SK-N-MC (cell line): Measurements from ENCODE around the gene TRAPPC5.

Experiments
- DNase-seq: peaks from one replicate; pipeline ENCODE4 v3.0.0-alpha.2; 2011; ENCODE audit warnings: low read depth, low spot score
- H3K27ac ChIP-seq: fragments of 200-600 bp; sonication (generic); 2 replicates; pipeline ENCODE4 v1.5.1; 2016; ENCODE audit warnings: mixed run types
- H3K36me3 ChIP-seq: fragments of 200-600 bp; sonication (generic); 2 replicates; pipeline ENCODE4 v1.6.1; 2017; ENCODE audit warnings: antibody characterized with exemption, low read length, mixed read lengths; ENCODE audit not compliant: insufficient read depth
- H3K4me3 ChIP-seq: fragments of 200-600 bp; sonication (generic); 2 replicates; pipeline ENCODE4 v1.5.1; 2016
- H3K9ac ChIP-seq: fragments of 200-600 bp; sonication (generic); 2 replicates; pipeline ENCODE4 v1.8.0; 2017; ENCODE audit warnings: mixed run types, mixed read lengths; ENCODE audit not compliant: insufficient read length
- H3K9me3 ChIP-seq: fragments of 200-600 bp; sonication (generic); 2 replicates; pipeline ENCODE4 v1.6.1; 2017; ENCODE audit warnings: low read depth, mild to moderate bottlenecking, antibody characterized with exemption, low read length, moderate library complexity, mixed read lengths
- EZH2 ChIP-seq: fragments of 200-600 bp; sonication (generic); IDR thresholded peaks from one replicate; pipeline ENCODE4 v1.6.1; 2017; ENCODE audit warnings: antibody characterized with exemption
- FOXP2 ChIP-seq: optimal IDR thresholded peaks from 2 replicates; pipeline ENCODE3; 2011; ENCODE audit warnings: mild to moderate bottlenecking, moderate library complexity; ENCODE audit not compliant: insufficient read depth; ENCODE audit errors: extremely low read length, control extremely low read depth
- POLR2AphosphoS5 ChIP-seq: IDR thresholded peaks from 2 replicates; pipeline ENCODE4 v1.6.1; 2012; ENCODE audit warnings: mild to moderate bottlenecking, low read depth, low read length, borderline replicate concordance

Gene TRAPPC5

GRCh38 chr19:7699003-7699402 is 18.4 kb downstream of the TRAPPC5 start:
- H3K9me3 ChIP-seq, result no peaks in the 10 kb centered on the region
- no peak overlapping the region for H3K27ac ChIP-seq
- no peaks in the 10 kb centered on the region for H3K36me3 ChIP-seq
- no peak overlapping the region for H3K4me3 ChIP-seq
- no peak for TF ChIP-seq POLR2AphosphoS5
- no peak for TF ChIP-seq FOXP2
- TF ChIP-seq EZH2, result no peak
- no peak overlapping the region for H3K9ac ChIP-seq
- DNase-seq, result no peak

DNA sequence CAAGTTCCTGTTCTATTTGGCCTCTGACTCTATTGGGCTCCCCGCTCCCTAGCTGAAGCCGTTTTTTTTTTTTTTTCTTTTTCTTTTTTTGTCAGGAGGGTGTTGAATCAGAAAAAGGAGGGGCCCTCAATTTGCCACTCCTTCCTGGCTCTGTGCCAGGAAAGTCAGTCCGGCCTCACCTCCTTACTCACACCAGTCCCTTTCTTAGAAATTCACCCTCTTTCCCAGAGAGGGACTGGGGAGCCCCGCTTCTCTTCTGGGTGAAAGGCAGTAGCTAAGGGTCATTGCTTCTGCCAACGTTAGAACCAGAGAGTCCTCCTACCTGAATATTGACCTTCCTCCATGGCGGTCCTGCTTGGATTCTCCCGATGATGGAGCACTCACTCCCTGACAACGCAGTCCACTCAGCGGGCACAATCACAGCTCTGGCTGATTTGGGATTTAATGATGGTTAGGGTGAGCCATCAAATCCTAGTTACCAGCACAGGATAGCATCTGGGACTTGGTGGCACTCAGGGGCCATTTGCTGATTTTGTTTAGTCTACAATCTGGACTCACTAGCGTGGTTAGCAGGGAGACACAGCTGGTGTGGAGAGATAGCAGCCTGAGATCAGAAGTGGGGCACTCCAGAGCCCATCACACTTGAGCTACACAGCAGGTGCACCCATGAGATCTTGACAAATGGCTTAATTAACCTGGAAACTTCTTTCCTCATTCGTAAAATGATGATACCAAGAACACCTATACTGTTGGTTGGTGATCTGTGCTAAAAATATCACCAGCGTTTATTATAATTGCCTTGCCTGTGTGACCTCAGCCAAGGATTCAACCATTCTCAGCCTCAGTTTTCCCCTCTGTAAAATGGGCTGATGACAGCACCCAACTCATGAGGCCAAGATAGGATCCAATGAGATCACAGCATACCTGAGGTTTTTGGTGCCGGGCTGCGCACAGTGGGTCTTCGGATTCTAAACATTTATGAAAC is 19.1 kb downstream of the TRAPPC5 start:
- DNase-seq, result no peak
- H3K9ac ChIP-seq, result no peak overlapping the region
- no peak overlapping the region for H3K4me3 ChIP-seq
- H3K36me3 ChIP-seq, result no peaks in the 10 kb centered on the region
- no peaks in the 10 kb centered on the region for H3K9me3 ChIP-seq
- H3K27ac ChIP-seq, result no peak overlapping the region
- TF ChIP-seq EZH2 (no peak), POLR2AphosphoS5 (no peak), FOXP2 (no peak)

DNA sequence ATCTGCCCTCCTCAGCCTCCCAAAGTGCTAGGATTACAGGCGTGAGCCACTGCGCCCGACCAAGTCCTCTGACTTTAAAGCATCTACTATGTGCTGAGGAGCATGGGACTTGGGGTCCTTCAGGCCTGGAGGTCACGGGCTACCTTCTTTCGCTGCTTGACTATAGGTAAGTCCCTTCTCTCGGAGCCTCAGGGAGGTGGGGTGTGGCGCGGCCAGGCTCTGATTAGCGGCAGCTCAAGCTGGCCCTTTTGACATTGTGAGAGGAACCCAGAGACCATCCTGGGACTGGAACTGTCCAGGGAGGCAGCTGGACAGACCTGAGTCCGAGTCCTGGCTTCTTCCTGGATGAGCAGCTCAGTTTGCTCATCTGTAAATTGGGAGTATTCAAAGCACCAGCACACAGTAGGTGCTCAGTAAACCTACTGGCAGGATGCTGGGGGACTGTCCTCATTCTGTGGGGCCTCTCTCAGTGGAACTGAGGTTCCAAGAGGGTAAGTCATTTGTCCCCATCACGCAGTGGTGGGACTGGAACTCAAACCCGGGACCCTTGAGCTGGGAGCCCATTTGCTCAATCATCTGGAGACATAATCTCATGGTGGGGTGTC is 20.5 kb downstream of the TRAPPC5 start:
- Histone ChIP-seq H3K27ac (no peak overlapping the region), H3K9ac (no peak overlapping the region), H3K36me3 (no peaks in the 10 kb centered on the region), H3K4me3 (no peak overlapping the region), H3K9me3 (no peaks in the 10 kb centered on the region)
- no peak for DNase-seq
- TF ChIP-seq POLR2AphosphoS5, result no peak
- TF ChIP-seq EZH2, result no peak
- TF ChIP-seq FOXP2, result no peak

- Histone ChIP-seq H3K36me3 (no peaks in the 10 kb centered on the region), H3K9ac (no peak within 1 kb of the TSS), H3K9me3 (no peaks in the 10 kb centered on the region), H3K27ac (no peak within 1 kb of the TSS), H3K4me3 (no peak within 1 kb of the TSS)
- no peak for TF ChIP-seq POLR2AphosphoS5
- no peak for TF ChIP-seq FOXP2
- TF ChIP-seq EZH2, result no peak
- DNase-seq, result no peak
Measured at GRCh38 chr19:7701654-7702457, 21.2 kb downstream of the TRAPPC5 start, which contains the start of gene FCER2. FCER2 (minus strand) TSS chr19:7702131; CDS start chr19:7699760, 2,371 bp downstream.

DNA sequence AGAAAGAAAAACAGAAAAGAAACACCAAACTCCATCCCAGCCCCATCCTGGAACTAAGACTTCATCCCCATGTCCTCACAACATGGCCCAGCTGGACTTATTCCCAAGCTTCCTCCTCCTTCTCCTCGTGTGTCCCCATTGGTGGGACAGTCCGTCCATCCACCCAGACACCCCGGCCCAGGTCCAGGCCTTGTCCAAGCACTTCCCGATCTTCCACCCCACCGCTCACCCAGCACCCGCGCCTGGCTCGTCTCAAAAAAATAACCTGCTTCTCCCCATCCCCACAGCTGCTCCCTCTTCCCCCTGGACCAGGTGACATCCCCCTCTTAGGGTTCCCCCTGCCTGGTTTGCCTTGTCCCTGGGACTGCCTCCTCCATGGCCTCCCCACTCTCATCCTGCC is 22.7 kb downstream of the TRAPPC5 start:
- Histone ChIP-seq H3K36me3 (no peaks in the 10 kb centered on the region), H3K27ac (no peak overlapping the region), H3K9me3 (no peaks in the 10 kb centered on the region), H3K4me3 (no peak overlapping the region), H3K9ac (no peak overlapping the region)
- no peak for TF ChIP-seq POLR2AphosphoS5
- TF ChIP-seq EZH2, result no peak
- no peak for TF ChIP-seq FOXP2
- DNase-seq, result no peak

GRCh38 chr19:7704280-7705060 is 23.8 kb downstream of the TRAPPC5 start:
- H3K9ac ChIP-seq, result no peak overlapping the region

GRCh38 chr19:7705387-7706187 is 25.0 kb downstream of the TRAPPC5 start:
- Histone ChIP-seq H3K9ac (no peak overlapping the region), H3K4me3 (no peak overlapping the region), H3K27ac (no peak overlapping the region), H3K9me3 (no peaks in the 10 kb centered on the region), H3K36me3 (no peaks in the 10 kb centered on the region)
- DNase-seq, result no peak
- no peak for TF ChIP-seq POLR2AphosphoS5
- TF ChIP-seq FOXP2, result no peak
- no peak for TF ChIP-seq EZH2

More at GRCh38 chr19:7704280-7705060, 23.8 kb downstream of the TRAPPC5 start:
- no peak for DNase-seq
- H3K36me3 ChIP-seq, result no peaks in the 10 kb centered on the region
- no peaks in the 10 kb centered on the region for H3K9me3 ChIP-seq
- TF ChIP-seq EZH2, result no peak
- TF ChIP-seq POLR2AphosphoS5, result no peak
- TF ChIP-seq FOXP2, result no peak
- H3K4me3 ChIP-seq, result no peak overlapping the region
- no peak overlapping the region for H3K27ac ChIP-seq
